Measurements from ENCODE around the gene DNAH7.
"Not testable (repeated sequence)": the region's sequence is repeated elsewhere in the genome, so short reads cannot be mapped to it uniquely, and the experiment has no call there.

The DNAH7 gene

GRCh38 chr2:196068271-196069209 is at the start of gene DNAH7:
DNAH7 (minus strand) TSS chr2:196068837; CDS start chr2:196068711, 126 bp downstream.
- DNase-seq: peak; percentile 94

GRCh38 chr2:196117214-196117705 is 48.6 kb upstream of the DNAH7 start:
- DNase-seq: no peak

GRCh38 chr2:196113061-196113974 is 44.7 kb upstream of the DNAH7 start:
- DNase-seq: peak; percentile 46

GRCh38 chr2:196112418-196113034 is 43.9 kb upstream of the DNAH7 start:
- no peak for DNase-seq

GRCh38 chr2:196108604-196109003 is 40.0 kb upstream of the DNAH7 start:
- no peak for DNase-seq

GRCh38 chr2:196105951-196106350 is 37.3 kb upstream of the DNAH7 start:
- no peak for DNase-seq

- no peak for DNase-seq
Measured at GRCh38 chr2:196104066-196104465, 35.4 kb upstream of the DNAH7 start.

GRCh38 chr2:196103626-196104025 is 35.0 kb upstream of the DNAH7 start:
- no peak for DNase-seq

GRCh38 chr2:196101325-196101991 is 32.8 kb upstream of the DNAH7 start:
- no peak for DNase-seq

GRCh38 chr2:196099916-196100315 is 31.3 kb upstream of the DNAH7 start:
- DNase-seq: no peak

GRCh38 chr2:196097864-196098660 is 29.4 kb upstream of the DNAH7 start:
- DNase-seq: no peak

- DNase-seq: no peak
Measured at GRCh38 chr2:196096982-196097745, 28.5 kb upstream of the DNAH7 start.

- DNase-seq: no peak
Measured at GRCh38 chr2:196096264-196096663, 27.6 kb upstream of the DNAH7 start.

- not testable (repeated sequence) for DNase-seq
Measured at GRCh38 chr2:196089448-196089847, 20.8 kb upstream of the DNAH7 start.

GRCh38 chr2:196088203-196088602 is 19.6 kb upstream of the DNAH7 start:
- DNase-seq: peak; percentile 93

GRCh38 chr2:196086517-196087368 is 18.1 kb upstream of the DNAH7 start:
- DNase-seq: no peak

- no peak for DNase-seq
Measured at GRCh38 chr2:196083601-196084000, 15.0 kb upstream of the DNAH7 start.

GRCh38 chr2:196080526-196080925 is 11.9 kb upstream of the DNAH7 start:
- no peak for DNase-seq

- no peak for DNase-seq
Measured at GRCh38 chr2:196079052-196079451, 10.4 kb upstream of the DNAH7 start.

- no peak for DNase-seq
Measured at GRCh38 chr2:196077821-196078220, 9.2 kb upstream of the DNAH7 start.
